SK-N-SH (cell line): ENCODE measurements around the gene ACOX2. TPM values are rescaled to one million over a fixed set of nuclear protein-coding genes. Genes with fewer than 3 reads are reported as not detected.

Experiments used
- CTCF ChIA-PET: fragments of 300-600, 350-600 bp; formaldehyde crosslinking; extraction: SDS; loops from one replicate; lab custom pipeline; 2021; lab: Yijun Ruan, JAX
- POLR2A ChIA-PET: fragments of 350-600 bp; sonication (Branson Sonifier 250); formaldehyde crosslinking; extraction: SDS; loops from one replicate; lab custom pipeline; 2020; ENCODE audit warnings: antibody characterized with exemption, inconsistent platforms; lab: Yijun Ruan, JAX
- DNase-seq: peaks from one replicate; pipeline ENCODE4 v3.0.0; 2012
- H2AFZ ChIP-seq: fragments of 200-600 bp; sonication (generic); 2 replicates; pipeline ENCODE4 v1.8.1; 2016; ENCODE audit warnings: antibody characterized with exemption, mild to moderate bottlenecking, low read depth
- H3F3A ChIP-seq: fragments of 200-600 bp; sonication (generic); replicated peaks from 2 replicates; pipeline ENCODE3; 2016; ENCODE audit warnings: antibody characterized with exemption, mild to moderate bottlenecking; ENCODE audit not compliant: insufficient read depth
- H3K27ac ChIP-seq, 2 experiments: fragments of 200-500 bp in 1 of 2; fragments of 200-600 bp in 1 of 2; sonication (Bioruptor generic) in 1 of 2; sonication (generic), shearing (Covaris generic) in 1 of 2; 2 replicates each; pipeline versions ENCODE4 v1.5.1 to v1.6.1; 2014 to 2016; ENCODE audit warnings: low read depth in 2 of 2, inconsistent platforms in 1 of 2, low read length in 1 of 2, mild to moderate bottlenecking in 1 of 2, mixed read lengths in 1 of 2
- H3K27me3 ChIP-seq: fragments of 200-600 bp; sonication (generic), shearing (Covaris generic); 2 replicates; pipeline ENCODE4 v1.6.1; 2016; ENCODE audit warnings: mixed run types; ENCODE audit not compliant: insufficient read depth
- H3K36me3 ChIP-seq, 2 experiments: fragments of 200-500 bp in 1 of 2; fragments of 200-600 bp in 1 of 2; sonication (Bioruptor generic) in 1 of 2; sonication (generic) in 1 of 2; replicated peaks in 1 of 2; 2 replicates each; pipeline versions ENCODE3 to v1.5.1; 2014 to 2016; ENCODE audit warnings: low read length in 1 of 2, mild to moderate bottlenecking in 1 of 2; ENCODE audit not compliant: insufficient read depth in 2 of 2, control insufficient read depth in 1 of 2
- H3K4me1 ChIP-seq, 2 experiments: fragments of 200-500 bp in 1 of 2; fragments of 200-600 bp in 1 of 2; sonication (Bioruptor generic) in 1 of 2; sonication (generic), shearing (Covaris generic) in 1 of 2; 2 replicates each; pipeline versions ENCODE4 v1.5.1 to v1.6.1; 2014 to 2016; ENCODE audit warnings: low read depth in 1 of 2, low read length in 1 of 2, mixed run types in 1 of 2; ENCODE audit not compliant: insufficient read depth in 2 of 2, control insufficient read depth in 1 of 2
- H3K4me2 ChIP-seq: fragments of 200-600 bp; sonication (generic), shearing (Covaris generic); 2 replicates; pipeline ENCODE4 v1.6.1; 2017; ENCODE audit warnings: mixed run types
- H3K4me3 ChIP-seq, 2 experiments: fragments of 200-500 bp in 1 of 2; fragments of 200-600 bp in 1 of 2; sonication (Bioruptor generic) in 1 of 2; sonication (generic), shearing (Covaris generic) in 1 of 2; 2 replicates each; pipeline versions ENCODE4 v1.5.1 to v1.8.1; 2014 to 2016; ENCODE audit warnings: low read depth in 2 of 2, inconsistent platforms in 1 of 2, low read length in 1 of 2, mild to moderate bottlenecking in 1 of 2, mixed read lengths in 1 of 2, moderate library complexity in 1 of 2
- H3K79me2 ChIP-seq: fragments of 200-600 bp; sonication (generic); 2 replicates; pipeline ENCODE4 v1.8.1; 2017; ENCODE audit warnings: mild to moderate bottlenecking; ENCODE audit not compliant: insufficient read depth
- H3K9ac ChIP-seq: fragments of 200-600 bp; sonication (generic); 2 replicates; pipeline ENCODE4 v1.6.1; 2017; ENCODE audit warnings: mixed run types
- H3K9me2 ChIP-seq: fragments of 200-600 bp; sonication (generic); 2 replicates; pipeline ENCODE4 v1.6.1; 2017; ENCODE audit warnings: mixed run types
- H3K9me3 ChIP-seq: fragments of 200-600 bp; sonication (generic); 2 replicates; pipeline ENCODE4 v1.6.1; 2017; ENCODE audit warnings: mixed run types, mild to moderate bottlenecking, moderate library complexity
- H4K20me1 ChIP-seq: fragments of 200-600 bp; sonication (generic); 2 replicates; pipeline ENCODE4 v1.6.1; 2017; ENCODE audit warnings: mild to moderate bottlenecking, mixed run types; ENCODE audit not compliant: insufficient read depth
- EP300 ChIP-seq, 2 experiments: IDR thresholded peaks; 2 replicates each; pipeline versions ENCODE4 v1.4.0 to v1.6.1; 2012; ENCODE audit warnings: borderline replicate concordance in 1 of 2, low read depth in 1 of 2, low read length in 1 of 2
- FOXJ3 ChIP-seq: sonication (generic); formaldehyde crosslinking; IDR thresholded peaks from 2 replicates; pipeline ENCODE4 v1.5.1; 2020; ENCODE audit warnings: mild to moderate bottlenecking, missing genetic modification reagents
- FOXM1 ChIP-seq: IDR thresholded peaks from 2 replicates; pipeline ENCODE4 v1.4.0; 2012; ENCODE audit warnings: low read depth, mild to moderate bottlenecking
- GABPA ChIP-seq: IDR thresholded peaks from 2 replicates; pipeline ENCODE4 v1.4.0; 2012; ENCODE audit warnings: low read depth, mild to moderate bottlenecking
- JUND ChIP-seq: IDR thresholded peaks from 2 replicates; pipeline ENCODE4 v1.4.0; 2012
- MEF2A ChIP-seq: IDR thresholded peaks from 2 replicates; pipeline ENCODE4 v1.4.0; 2012; ENCODE audit warnings: low read depth, borderline replicate concordance
- NFIC ChIP-seq: IDR thresholded peaks from 2 replicates; pipeline ENCODE4 v1.4.0; 2012; ENCODE audit warnings: borderline replicate concordance
- RXRA ChIP-seq: IDR thresholded peaks from 2 replicates; pipeline ENCODE4 v1.4.0; 2012; ENCODE audit warnings: low read depth, mild to moderate bottlenecking, borderline replicate concordance
- SIN3A ChIP-seq: IDR thresholded peaks from 2 replicates; pipeline ENCODE4 v1.6.1; 2012; ENCODE audit warnings: low read depth, mild to moderate bottlenecking, low read length, moderate library complexity, borderline replicate concordance
- SMC3 ChIP-seq: IDR thresholded peaks from 2 replicates; pipeline ENCODE4 v1.6.1; 2012; ENCODE audit warnings: low read depth, low read length, improper control_type of control experiment
- TAF1 ChIP-seq: IDR thresholded peaks from 2 replicates; pipeline ENCODE4 v1.6.1; 2012; ENCODE audit warnings: low read depth, mild to moderate bottlenecking, low read length, moderate library complexity, borderline replicate concordance
- YY1 ChIP-seq: IDR thresholded peaks from 2 replicates; pipeline ENCODE4 v1.4.0; 2012; ENCODE audit warnings: low read depth, mild to moderate bottlenecking
- WGBS: methylation state at CpG from one replicate; pipeline ENCODE4 v1.1.6; 2017; ENCODE audit warnings: low lambda C conversion rate; 5-methylcytosine and 5-hydroxymethylcytosine counted together
- polyA plus RNA-seq, 3 experiments: library from polyadenylated mRNA; depleted of rRNA; stranded (reverse); fragments of >200 nt; gene quantifications; 2 replicates each; pipeline ENCODE4 v1.2.3, GENCODE V29; 2012
- TF ChIP-seq, protein P1 (sequence below): fragments of 200-600 bp; sonication (generic); IDR thresholded peaks from 2 replicates; pipeline ENCODE4 v1.6.1; 2017; ENCODE audit warnings: antibody characterized with exemption, mild to moderate bottlenecking, moderate library complexity
- TF ChIP-seq, protein P2 (sequence below): fragments of 150-350 bp; IDR thresholded peaks from 2 replicates; pipeline ENCODE4 v1.6.1; 2016; ENCODE audit warnings: mild to moderate bottlenecking, low read depth, low read length
- TF ChIP-seq, protein P3 (sequence below): IDR thresholded peaks from 2 replicates; pipeline ENCODE4 v1.6.1; 2012; ENCODE audit warnings: mild to moderate bottlenecking, low read depth, low read length, moderate library complexity
- TF ChIP-seq, protein P4 (sequence below): IDR thresholded peaks from 2 replicates; pipeline ENCODE4 v1.4.0; 2012; ENCODE audit warnings: low read depth, borderline replicate concordance

ACOX2 gene
- polyA plus RNA-seq, 1 of the 3 experiments (the other 2 are of a cell fraction), result 9.0 TPM

DNA sequence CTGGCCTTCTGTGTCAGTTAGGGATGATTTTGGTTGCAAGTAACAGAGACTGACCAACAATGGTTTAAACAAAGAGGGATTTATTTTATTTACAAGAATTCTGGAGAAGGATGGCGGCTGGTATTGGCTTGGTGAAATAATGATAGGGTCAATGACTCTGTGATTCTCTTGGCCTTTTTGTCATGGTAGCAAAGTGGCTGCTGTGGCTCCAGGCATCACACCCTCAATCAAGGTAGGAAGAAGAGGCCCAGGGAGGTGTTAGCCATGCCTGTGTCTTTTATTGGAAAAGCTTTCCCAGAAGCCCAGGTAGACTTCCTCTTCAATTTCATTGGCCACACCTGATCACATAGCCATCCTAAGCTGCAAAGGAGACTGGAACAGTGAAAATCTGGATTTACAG lies 27.1 kb upstream of the ACOX2 start:
- no peak overlapping the region for H3K4me3 ChIP-seq
- ChIA-PET POLR2A (no interaction called here), CTCF (interaction anchor here (17.3 kb wide), 1 partner anchor 64 kb away, joined by 446 read pairs; no protein-coding TSS in a partner anchor)
- H3K9me3 ChIP-seq, result no peaks in the 10 kb centered on the region
- no peak overlapping the region for H3K9ac ChIP-seq
- no peaks in the 10 kb centered on the region for H3K27me3 ChIP-seq
- no peaks in the 10 kb centered on the region for H3K79me2 ChIP-seq
- peaks cover 4% of the 10 kb centered on the region in 2 experiments; a peak in 1 of 4 replicates for H3K4me1 ChIP-seq
- DNase-seq, result no peak
- H3K4me2 ChIP-seq, result no peak overlapping the region
- no peaks in the 10 kb centered on the region for H4K20me1 ChIP-seq
- no peaks in the 10 kb centered on the region for H3K9me2 ChIP-seq
- WGBS, result 95% methylated on average over 1 of the region's 1 CpG
- TF ChIP-seq FOXJ3 (CRISPR knock-in tag) (no peak), EP300 (IDR thresholded peaks at IDR 0.05; ENCODE audit: borderline replicate concordance in 1 of 2, low read depth in 1 of 2, low read length in 1 of 2) (no peak), SMC3 (no peak), GABPA (no peak), RXRA (no peak), TAF1 (no peak), MEF2A (no peak), YY1 (no peak), NFIC (no peak), JUND (no peak), SIN3A (no peak), FOXM1 (no peak)
- TF ChIP-seq, protein P1, sequence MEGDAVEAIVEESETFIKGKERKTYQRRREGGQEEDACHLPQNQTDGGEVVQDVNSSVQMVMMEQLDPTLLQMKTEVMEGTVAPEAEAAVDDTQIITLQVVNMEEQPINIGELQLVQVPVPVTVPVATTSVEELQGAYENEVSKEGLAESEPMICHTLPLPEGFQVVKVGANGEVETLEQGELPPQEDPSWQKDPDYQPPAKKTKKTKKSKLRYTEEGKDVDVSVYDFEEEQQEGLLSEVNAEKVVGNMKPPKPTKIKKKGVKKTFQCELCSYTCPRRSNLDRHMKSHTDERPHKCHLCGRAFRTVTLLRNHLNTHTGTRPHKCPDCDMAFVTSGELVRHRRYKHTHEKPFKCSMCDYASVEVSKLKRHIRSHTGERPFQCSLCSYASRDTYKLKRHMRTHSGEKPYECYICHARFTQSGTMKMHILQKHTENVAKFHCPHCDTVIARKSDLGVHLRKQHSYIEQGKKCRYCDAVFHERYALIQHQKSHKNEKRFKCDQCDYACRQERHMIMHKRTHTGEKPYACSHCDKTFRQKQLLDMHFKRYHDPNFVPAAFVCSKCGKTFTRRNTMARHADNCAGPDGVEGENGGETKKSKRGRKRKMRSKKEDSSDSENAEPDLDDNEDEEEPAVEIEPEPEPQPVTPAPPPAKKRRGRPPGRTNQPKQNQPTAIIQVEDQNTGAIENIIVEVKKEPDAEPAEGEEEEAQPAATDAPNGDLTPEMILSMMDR, result no peak
- TF ChIP-seq, protein P2, sequence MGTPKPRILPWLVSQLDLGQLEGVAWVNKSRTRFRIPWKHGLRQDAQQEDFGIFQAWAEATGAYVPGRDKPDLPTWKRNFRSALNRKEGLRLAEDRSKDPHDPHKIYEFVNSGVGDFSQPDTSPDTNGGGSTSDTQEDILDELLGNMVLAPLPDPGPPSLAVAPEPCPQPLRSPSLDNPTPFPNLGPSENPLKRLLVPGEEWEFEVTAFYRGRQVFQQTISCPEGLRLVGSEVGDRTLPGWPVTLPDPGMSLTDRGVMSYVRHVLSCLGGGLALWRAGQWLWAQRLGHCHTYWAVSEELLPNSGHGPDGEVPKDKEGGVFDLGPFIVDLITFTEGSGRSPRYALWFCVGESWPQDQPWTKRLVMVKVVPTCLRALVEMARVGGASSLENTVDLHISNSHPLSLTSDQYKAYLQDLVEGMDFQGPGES, result no peak
- TF ChIP-seq, protein P3, sequence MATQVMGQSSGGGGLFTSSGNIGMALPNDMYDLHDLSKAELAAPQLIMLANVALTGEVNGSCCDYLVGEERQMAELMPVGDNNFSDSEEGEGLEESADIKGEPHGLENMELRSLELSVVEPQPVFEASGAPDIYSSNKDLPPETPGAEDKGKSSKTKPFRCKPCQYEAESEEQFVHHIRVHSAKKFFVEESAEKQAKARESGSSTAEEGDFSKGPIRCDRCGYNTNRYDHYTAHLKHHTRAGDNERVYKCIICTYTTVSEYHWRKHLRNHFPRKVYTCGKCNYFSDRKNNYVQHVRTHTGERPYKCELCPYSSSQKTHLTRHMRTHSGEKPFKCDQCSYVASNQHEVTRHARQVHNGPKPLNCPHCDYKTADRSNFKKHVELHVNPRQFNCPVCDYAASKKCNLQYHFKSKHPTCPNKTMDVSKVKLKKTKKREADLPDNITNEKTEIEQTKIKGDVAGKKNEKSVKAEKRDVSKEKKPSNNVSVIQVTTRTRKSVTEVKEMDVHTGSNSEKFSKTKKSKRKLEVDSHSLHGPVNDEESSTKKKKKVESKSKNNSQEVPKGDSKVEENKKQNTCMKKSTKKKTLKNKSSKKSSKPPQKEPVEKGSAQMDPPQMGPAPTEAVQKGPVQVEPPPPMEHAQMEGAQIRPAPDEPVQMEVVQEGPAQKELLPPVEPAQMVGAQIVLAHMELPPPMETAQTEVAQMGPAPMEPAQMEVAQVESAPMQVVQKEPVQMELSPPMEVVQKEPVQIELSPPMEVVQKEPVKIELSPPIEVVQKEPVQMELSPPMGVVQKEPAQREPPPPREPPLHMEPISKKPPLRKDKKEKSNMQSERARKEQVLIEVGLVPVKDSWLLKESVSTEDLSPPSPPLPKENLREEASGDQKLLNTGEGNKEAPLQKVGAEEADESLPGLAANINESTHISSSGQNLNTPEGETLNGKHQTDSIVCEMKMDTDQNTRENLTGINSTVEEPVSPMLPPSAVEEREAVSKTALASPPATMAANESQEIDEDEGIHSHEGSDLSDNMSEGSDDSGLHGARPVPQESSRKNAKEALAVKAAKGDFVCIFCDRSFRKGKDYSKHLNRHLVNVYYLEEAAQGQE, result no peak
- TF ChIP-seq, protein P4, sequence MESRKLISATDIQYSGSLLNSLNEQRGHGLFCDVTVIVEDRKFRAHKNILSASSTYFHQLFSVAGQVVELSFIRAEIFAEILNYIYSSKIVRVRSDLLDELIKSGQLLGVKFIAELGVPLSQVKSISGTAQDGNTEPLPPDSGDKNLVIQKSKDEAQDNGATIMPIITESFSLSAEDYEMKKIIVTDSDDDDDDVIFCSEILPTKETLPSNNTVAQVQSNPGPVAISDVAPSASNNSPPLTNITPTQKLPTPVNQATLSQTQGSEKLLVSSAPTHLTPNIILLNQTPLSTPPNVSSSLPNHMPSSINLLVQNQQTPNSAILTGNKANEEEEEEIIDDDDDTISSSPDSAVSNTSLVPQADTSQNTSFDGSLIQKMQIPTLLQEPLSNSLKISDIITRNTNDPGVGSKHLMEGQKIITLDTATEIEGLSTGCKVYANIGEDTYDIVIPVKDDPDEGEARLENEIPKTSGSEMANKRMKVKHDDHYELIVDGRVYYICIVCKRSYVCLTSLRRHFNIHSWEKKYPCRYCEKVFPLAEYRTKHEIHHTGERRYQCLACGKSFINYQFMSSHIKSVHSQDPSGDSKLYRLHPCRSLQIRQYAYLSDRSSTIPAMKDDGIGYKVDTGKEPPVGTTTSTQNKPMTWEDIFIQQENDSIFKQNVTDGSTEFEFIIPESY, result no peak
- no peak overlapping the region for H3K27ac ChIP-seq
- no peaks in the 10 kb centered on the region for H3K36me3 ChIP-seq
- H2AFZ ChIP-seq, result no peak overlapping the region
- H3F3A ChIP-seq, result no peaks in the 10 kb centered on the region
